Measurements from ENCODE around the gene FAM131C. TPM values are rescaled to one million over a fixed set of nuclear protein-coding genes. Genes with fewer than 3 reads are reported as not detected.
"Not testable (repeated sequence)": the region's sequence is repeated elsewhere in the genome, so short reads cannot be mapped to it uniquely, and the experiment has no call there.

Gene FAM131C
- total RNA-seq, 2 donors from 2014 or later = 0.66 to 2.5 TPM

DNA sequence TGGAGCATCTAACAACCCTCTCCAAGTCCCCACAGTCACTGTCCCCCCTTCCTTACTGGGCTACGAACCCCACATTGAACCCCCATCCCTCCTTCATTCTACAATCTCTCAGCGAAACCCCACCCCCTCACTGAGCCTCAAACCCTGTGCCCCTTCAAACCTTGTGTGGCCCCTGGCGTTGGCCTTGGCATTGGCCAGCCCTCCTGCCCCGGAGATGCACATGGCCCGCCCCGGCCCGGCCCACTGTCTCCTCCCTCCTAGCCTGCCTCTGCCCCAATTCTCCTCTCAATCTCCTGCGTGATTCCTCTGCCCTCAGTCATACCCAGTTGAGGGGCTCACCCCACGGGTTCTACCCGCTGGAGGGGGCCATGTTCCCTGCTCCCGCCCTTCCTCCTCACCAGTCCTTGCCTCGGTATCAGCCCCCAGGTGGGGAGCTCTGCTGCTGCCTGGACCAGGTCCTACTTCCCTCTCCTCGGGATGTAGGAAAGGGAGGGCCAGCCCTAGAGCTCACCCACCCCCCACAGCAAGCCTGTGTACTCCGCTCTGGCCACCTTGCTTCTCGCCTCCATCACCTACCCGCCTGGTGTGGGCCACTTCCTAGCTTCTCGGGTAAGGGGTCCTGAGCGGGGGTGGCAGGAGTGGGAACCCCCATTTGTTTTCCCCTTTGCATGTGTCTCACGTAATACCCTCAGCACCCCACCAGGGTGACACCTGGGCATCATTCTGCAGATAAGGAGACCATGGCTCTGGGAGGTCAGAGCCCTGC, 45.0 kb downstream of the FAM131C start:
- Mint-ChIP-seq H3K4me1 (peaks cover 9% of the 10 kb centered on the region), H3K27ac (no peak overlapping the region), H3K4me3 (no peak overlapping the region), H3K9me3 (no peaks in the 10 kb centered on the region), H3K27me3 (ENCODE audit: insufficient read depth) (peaks cover 26% of the 10 kb centered on the region), H3K36me3 (ENCODE audit: low read depth) (no peaks in the 10 kb centered on the region)
- Histone ChIP-seq H3K4me3 (ENCODE audit: low read length) (no peak overlapping the region), H3K36me3 (ENCODE audit: control insufficient read depth, insufficient read depth, low read length) (no peaks in the 10 kb centered on the region), H3K9ac (ENCODE audit: extremely low read depth, low read length, poor library complexity, severe bottlenecking) (no peak overlapping the region), H3K9me3 (ENCODE audit: control insufficient read depth, low read length) (no peaks in the 10 kb centered on the region), H3K27me3 (ENCODE audit: control insufficient read depth, insufficient read depth, low read length, poor library complexity, severe bottlenecking) (no peaks in the 10 kb centered on the region), H3K4me1 (ENCODE audit: control insufficient read depth, insufficient read depth, low read length) (no peaks in the 10 kb centered on the region), H3K27ac (ENCODE audit: low read depth, low read length) (no peak overlapping the region)
- WGBS, 2 experiments (ENCODE audit: insufficient coverage in 1 of 2, insufficient read length in 1 of 2) = 87 to 92% methylated on average over 8 to 19 of the region's 19 CpGs
- no peak for DNase-seq
- TF ChIP-seq, protein P1, sequence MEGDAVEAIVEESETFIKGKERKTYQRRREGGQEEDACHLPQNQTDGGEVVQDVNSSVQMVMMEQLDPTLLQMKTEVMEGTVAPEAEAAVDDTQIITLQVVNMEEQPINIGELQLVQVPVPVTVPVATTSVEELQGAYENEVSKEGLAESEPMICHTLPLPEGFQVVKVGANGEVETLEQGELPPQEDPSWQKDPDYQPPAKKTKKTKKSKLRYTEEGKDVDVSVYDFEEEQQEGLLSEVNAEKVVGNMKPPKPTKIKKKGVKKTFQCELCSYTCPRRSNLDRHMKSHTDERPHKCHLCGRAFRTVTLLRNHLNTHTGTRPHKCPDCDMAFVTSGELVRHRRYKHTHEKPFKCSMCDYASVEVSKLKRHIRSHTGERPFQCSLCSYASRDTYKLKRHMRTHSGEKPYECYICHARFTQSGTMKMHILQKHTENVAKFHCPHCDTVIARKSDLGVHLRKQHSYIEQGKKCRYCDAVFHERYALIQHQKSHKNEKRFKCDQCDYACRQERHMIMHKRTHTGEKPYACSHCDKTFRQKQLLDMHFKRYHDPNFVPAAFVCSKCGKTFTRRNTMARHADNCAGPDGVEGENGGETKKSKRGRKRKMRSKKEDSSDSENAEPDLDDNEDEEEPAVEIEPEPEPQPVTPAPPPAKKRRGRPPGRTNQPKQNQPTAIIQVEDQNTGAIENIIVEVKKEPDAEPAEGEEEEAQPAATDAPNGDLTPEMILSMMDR (conservative IDR thresholded peaks at IDR 0.05) = peak; percentile 38

- peaks cover 6% of the 10 kb centered on the region for H3K4me1 Mint-ChIP-seq
- H3K27ac Mint-ChIP-seq = no peak overlapping the region
- H3K27ac ChIP-seq (ENCODE audit: low read depth, low read length) = no peak overlapping the region
- WGBS, 2 experiments (ENCODE audit: insufficient coverage in 1 of 2, insufficient read length in 1 of 2) = 8 to 26% methylated on average over 6 to 33 of the region's 33 CpGs
- H3K4me1 ChIP-seq (ENCODE audit: control insufficient read depth, insufficient read depth, low read length) = no peaks in the 10 kb centered on the region
- H3K27me3 Mint-ChIP-seq (ENCODE audit: insufficient read depth) = peaks cover 37% of the 10 kb centered on the region
- peak; percentile 99 for DNase-seq
- peak overlapping the region; percentile 64 for H3K4me3 ChIP-seq (ENCODE audit: low read length)
- H3K9me3 ChIP-seq (ENCODE audit: control insufficient read depth, low read length) = no peaks in the 10 kb centered on the region
- no peak overlapping the region for H3K9ac ChIP-seq (ENCODE audit: extremely low read depth, low read length, poor library complexity, severe bottlenecking)
- no peaks in the 10 kb centered on the region for H3K27me3 ChIP-seq (ENCODE audit: control insufficient read depth, insufficient read depth, low read length, poor library complexity, severe bottlenecking)
- TF ChIP-seq, protein P1 (conservative IDR thresholded peaks at IDR 0.05) = peak; percentile 16
- no peaks in the 10 kb centered on the region for H3K36me3 ChIP-seq (ENCODE audit: control insufficient read depth, insufficient read depth, low read length)
- no peaks in the 10 kb centered on the region for H3K9me3 Mint-ChIP-seq
- H3K36me3 Mint-ChIP-seq (ENCODE audit: low read depth) = no peaks in the 10 kb centered on the region
- peak overlapping the region; percentile 41 for H3K4me3 Mint-ChIP-seq
Observed at GRCh38 chr1:16026723-16027484, 46.5 kb downstream of the FAM131C start.

DNA sequence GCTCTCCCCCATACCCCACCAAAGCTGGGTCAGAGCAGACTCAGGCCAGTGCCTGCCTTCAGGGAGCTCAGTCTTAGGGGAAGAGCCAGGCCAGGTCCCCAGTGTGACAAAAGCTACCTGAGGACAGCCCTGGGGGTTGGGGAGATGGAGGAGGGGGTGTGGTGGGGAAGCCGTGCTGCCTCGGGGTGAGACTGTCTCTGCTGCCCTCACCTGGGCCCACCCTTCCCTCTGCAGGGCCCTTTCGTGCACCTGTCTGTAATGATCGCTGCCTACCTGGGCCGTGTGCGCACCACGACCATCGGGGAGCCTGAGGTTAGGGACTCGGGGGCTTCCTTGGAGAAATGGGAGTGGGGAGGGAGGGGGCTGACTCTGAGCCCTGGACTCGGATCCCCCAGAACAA, 47.1 kb downstream of the FAM131C start:
- not testable (repeated sequence) for H3K9ac ChIP-seq (ENCODE audit: extremely low read depth, low read length, poor library complexity, severe bottlenecking); H3K4me1 ChIP-seq (ENCODE audit: control insufficient read depth, insufficient read depth, low read length); H3K4me1 Mint-ChIP-seq; H3K9me3 ChIP-seq (ENCODE audit: control insufficient read depth, low read length); H3K4me3 ChIP-seq (ENCODE audit: low read length); H3K27me3 ChIP-seq (ENCODE audit: control insufficient read depth, insufficient read depth, low read length, poor library complexity, severe bottlenecking); H3K36me3 ChIP-seq (ENCODE audit: control insufficient read depth, insufficient read depth, low read length); H3K9me3 Mint-ChIP-seq; H3K27ac ChIP-seq (ENCODE audit: low read depth, low read length); H3K27ac Mint-ChIP-seq; H3K36me3 Mint-ChIP-seq (ENCODE audit: low read depth)
- WGBS, 2 experiments (ENCODE audit: insufficient coverage in 1 of 2, insufficient read length in 1 of 2) = 35% methylated on average over 5 of the region's 10 CpGs; no CpG with 5 or more reads in 1 of the 2 experiments
- H3K4me3 Mint-ChIP-seq = peak overlapping the region; percentile 41
- peaks cover 43% of the 10 kb centered on the region for H3K27me3 Mint-ChIP-seq (ENCODE audit: insufficient read depth)
- peak; percentile 81 for DNase-seq
